HG03280 (cell line): ENCODE results near the gene COL25A1.

ENCODE experiments used
- ATAC-seq: cut with Tn5 transposase; IDR thresholded peaks from one replicate; pipeline ENCODE4 v1.9.1; 2021; ENCODE audit warnings: mild to moderate bottlenecking, moderate library complexity; ENCODE audit not compliant: unreplicated experiment

COL25A1 gene

GRCh38 chr4:109294006-109294405 is 8.5 kb downstream of the COL25A1 start:
- ATAC-seq: peak; percentile 94

- no peak for ATAC-seq
Observed at GRCh38 chr4:109291707-109292238, 10.7 kb downstream of the COL25A1 start.

GRCh38 chr4:109290918-109291317 is 11.5 kb downstream of the COL25A1 start:
- ATAC-seq: no peak

- peak; percentile 80 for ATAC-seq
Observed at GRCh38 chr4:109278594-109279031, 23.8 kb downstream of the COL25A1 start.

GRCh38 chr4:109276482-109277095 is 25.9 kb downstream of the COL25A1 start:
- ATAC-seq: peak; percentile 75

- no peak for ATAC-seq
Observed at GRCh38 chr4:109275066-109275745, 27.3 kb downstream of the COL25A1 start.

GRCh38 chr4:109266891-109267290 is 35.6 kb downstream of the COL25A1 start:
- no peak for ATAC-seq

GRCh38 chr4:109266236-109266635 is 36.2 kb downstream of the COL25A1 start:
- no peak for ATAC-seq

GRCh38 chr4:109263721-109264120 is 38.7 kb downstream of the COL25A1 start:
- no peak for ATAC-seq

- ATAC-seq: no peak
Observed at GRCh38 chr4:109256818-109257217, 45.6 kb downstream of the COL25A1 start.

GRCh38 chr4:109254845-109255244 is 47.6 kb downstream of the COL25A1 start:
- ATAC-seq: no peak

GRCh38 chr4:109251396-109251795 is 51.1 kb downstream of the COL25A1 start:
- no peak for ATAC-seq

- ATAC-seq: no peak
Observed at GRCh38 chr4:109248322-109248900, 54.0 kb downstream of the COL25A1 start.

GRCh38 chr4:109243871-109244270 is 58.6 kb downstream of the COL25A1 start:
- ATAC-seq: no peak

- ATAC-seq: no peak
Observed at GRCh38 chr4:109238746-109239145, 63.7 kb downstream of the COL25A1 start.

GRCh38 chr4:109235683-109236082 is 66.8 kb downstream of the COL25A1 start:
- no peak for ATAC-seq

GRCh38 chr4:109234596-109234995 is 67.9 kb downstream of the COL25A1 start:
- ATAC-seq: no peak

GRCh38 chr4:109233570-109233969 is 68.9 kb downstream of the COL25A1 start:
- ATAC-seq: no peak

GRCh38 chr4:109232681-109233080 is 69.8 kb downstream of the COL25A1 start:
- no peak for ATAC-seq

- no peak for ATAC-seq
Observed at GRCh38 chr4:109231331-109231730, 71.1 kb downstream of the COL25A1 start.

GRCh38 chr4:109229028-109229427 is 73.4 kb downstream of the COL25A1 start:
- ATAC-seq: no peak

- ATAC-seq: no peak
Observed at GRCh38 chr4:109218288-109218687, 84.2 kb downstream of the COL25A1 start.
